SH-SY5Y (cell line): Measurements from ENCODE around the gene PKNOX1.

Experiments
- GATA2 ChIP-seq: IDR thresholded peaks from 2 replicates; pipeline ENCODE4 v1.6.1; 2011; ENCODE audit warnings: mild to moderate bottlenecking, low read depth, low read length
- GATA3 ChIP-seq: IDR thresholded peaks from 2 replicates; pipeline ENCODE4 v1.6.1; 2011; ENCODE audit warnings: low read depth, mild to moderate bottlenecking, low read length, moderate library complexity

GRCh38 chr21:43034101-43034500 is 59.7 kb downstream of the PKNOX1 start:
- TF ChIP-seq GATA2 (no peak), GATA3 (no peak)
